ENCODE results near the gene LINGO1.

The LINGO1 gene

GRCh38 chr15:77568014-77568972, 64.4 kb downstream of the LINGO1 start:
- DNase-seq = peak in 1 of 2 experiments; percentile 81

- DNase-seq = no peak
Observed at GRCh38 chr15:77567202-77567601, 65.5 kb downstream of the LINGO1 start.

- DNase-seq = no peak
Observed at GRCh38 chr15:77566092-77566491, 66.6 kb downstream of the LINGO1 start.

- DNase-seq = no peak
Observed at GRCh38 chr15:77565378-77565915, 67.3 kb downstream of the LINGO1 start.

- no peak for DNase-seq
Observed at GRCh38 chr15:77564938-77565337, 67.8 kb downstream of the LINGO1 start.

GRCh38 chr15:77564341-77564740, 68.4 kb downstream of the LINGO1 start:
- DNase-seq = no peak

- DNase-seq = no peak
Observed at GRCh38 chr15:77563623-77564156, 69.0 kb downstream of the LINGO1 start.

Measured in NCI-H526 (cell line).